ENCODE measurements around the gene NAT8L. TPM values are rescaled to one million over a fixed set of nuclear protein-coding genes. Genes with fewer than 3 reads are reported as not detected.

Gene NAT8L
- total and polyA plus RNA-seq, 2 of the 4 experiments (the other 2 are of a cell fraction): 0.05 TPM; not detected in 1

DNA sequence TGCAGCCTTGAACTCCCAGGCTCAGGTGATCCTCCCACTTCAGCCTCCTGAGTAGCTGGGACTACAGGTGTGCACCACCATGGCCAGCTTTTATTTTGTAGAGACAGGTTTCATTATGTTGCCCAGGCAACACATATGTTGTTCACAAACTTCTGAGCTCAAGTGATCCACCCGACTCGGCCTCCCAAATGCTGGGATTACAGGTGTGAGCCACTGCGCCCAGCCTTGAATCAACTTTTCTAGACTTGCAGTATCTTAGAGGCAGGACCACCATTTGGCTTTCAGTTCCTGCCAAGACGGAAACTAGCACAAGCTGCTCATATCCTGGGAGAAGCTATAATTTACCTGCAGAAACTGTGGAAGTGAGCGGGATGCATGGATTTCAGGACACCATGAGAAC is 19.9 kb downstream of the NAT8L start:
- Histone ChIP-seq H2AK5ac (ENCODE audit: low read depth, low read length) (no peak overlapping the region), H4K8ac (ENCODE audit: low read depth in 2 of 2, low read length in 2 of 2) (no peak overlapping the region), H3K27me3 (ENCODE audit: control insufficient read depth, insufficient read depth, low read length) (peaks cover 28% of the 10 kb centered on the region), H3K9ac (ENCODE audit: low read depth, low read length) (no peak overlapping the region), H3K18ac (ENCODE audit: low read depth, low read length) (no peak overlapping the region), H2BK5ac (ENCODE audit: low read depth, low read length, poor library complexity, severe bottlenecking) (no peak overlapping the region), H3K4me1 (ENCODE audit: control insufficient read depth, insufficient read depth, low read length) (no peaks in the 10 kb centered on the region), H2BK15ac (ENCODE audit: low read depth, low read length) (no peak overlapping the region), H3K4ac (ENCODE audit: low read depth, low read length) (no peak overlapping the region), H2BK120ac (ENCODE audit: low read depth, low read length) (no peak overlapping the region), H3K9me3 (ENCODE audit: control insufficient read depth, insufficient read depth, low read length) (no peaks in the 10 kb centered on the region), H2BK20ac (ENCODE audit: low read depth, low read length) (no peak overlapping the region), H4K5ac (ENCODE audit: low read depth, low read length) (no peak overlapping the region), H2AFZ (replicated peaks; ENCODE audit: low read length, poor library complexity) (no peak overlapping the region), H3K56ac (ENCODE audit: extremely low read depth, insufficient read depth, low read length) (no peak overlapping the region), H3K4me2 (ENCODE audit: low read depth, low read length) (no peak overlapping the region), H3K23ac (ENCODE audit: low read depth, low read length) (no peak overlapping the region), H3K14ac (replicated peaks; ENCODE audit: low read depth, low read length) (no peak overlapping the region), H3K36me3 (ENCODE audit: control insufficient read depth, insufficient read depth, low read length) (no peaks in the 10 kb centered on the region), H3K9me1 (ENCODE audit: insufficient read depth, low read length) (no peaks in the 10 kb centered on the region), H2AK9ac (replicated peaks; ENCODE audit: low read depth, low read length, poor library complexity) (no peak overlapping the region), H3K79me1 (ENCODE audit: low read depth in 1 of 2, low read length in 2 of 2) (no peaks in the 10 kb centered on the region), H3K4me3 (ENCODE audit: insufficient read depth, low read depth, low read length) (no peak overlapping the region), H4K20me1 (ENCODE audit: insufficient read depth, low read length) (no peaks in the 10 kb centered on the region), H4K91ac (ENCODE audit: insufficient read depth, low read depth, low read length) (no peak overlapping the region), H3K27ac (ENCODE audit: insufficient read depth, low read length) (no peak overlapping the region)
- in situ Hi-C loops (cut with MboI; ENCODE audit: low sequenced_read_pairs): no loop called here
- no peak for DNase-seq
- intact Hi-C loops (cut with micrococcal nuclease): no loop called here
- dilution Hi-C loops (cut with HindIII; ENCODE audit: low sequenced_read_pairs, unreplicated experiment): no loop called here
- ChIA-PET CTCF (no interaction called here), POLR2A (ENCODE audit: unreplicated experiment) (interaction anchor here (0.6 kb wide), 1 partner anchor 13 kb away, joined by 5 read pairs; no protein-coding TSS in a partner anchor)
- no TSS peak for BruUV-seq (replicated peaks)
- WGBS, 2 experiments (ENCODE audit: extremely low coverage in 2 of 2, insufficient read length in 1 of 2): 96% methylated on average over 5 of the region's 5 CpGs; no CpG with 5 or more reads in 1 of the 2 experiments
- no peak for TF ChIP-seq NFE2L2 (IDR thresholded peaks at IDR 0.05; ENCODE audit: low read depth, low read length)
- TF ChIP-seq MXI1 (IDR thresholded peaks at IDR 0.05; ENCODE audit: borderline replicate concordance, low read depth, low read length): no peak
- TF ChIP-seq, protein P1, sequence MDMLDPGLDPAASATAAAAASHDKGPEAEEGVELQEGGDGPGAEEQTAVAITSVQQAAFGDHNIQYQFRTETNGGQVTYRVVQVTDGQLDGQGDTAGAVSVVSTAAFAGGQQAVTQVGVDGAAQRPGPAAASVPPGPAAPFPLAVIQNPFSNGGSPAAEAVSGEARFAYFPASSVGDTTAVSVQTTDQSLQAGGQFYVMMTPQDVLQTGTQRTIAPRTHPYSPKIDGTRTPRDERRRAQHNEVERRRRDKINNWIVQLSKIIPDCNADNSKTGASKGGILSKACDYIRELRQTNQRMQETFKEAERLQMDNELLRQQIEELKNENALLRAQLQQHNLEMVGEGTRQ (IDR thresholded peaks at IDR 0.05; ENCODE audit: low read depth, low read length): no peak
- no peak for TF ChIP-seq BHLHE40 (IDR thresholded peaks at IDR 0.05; ENCODE audit: low read depth, low read length)
- TF ChIP-seq MAZ (IDR thresholded peaks at IDR 0.05; ENCODE audit: borderline replicate concordance, low read depth, low read length): no peak
- no peak for TF ChIP-seq FOS (IDR thresholded peaks at IDR 0.05; ENCODE audit: low read depth, low read length)
- TF ChIP-seq, protein P2, sequence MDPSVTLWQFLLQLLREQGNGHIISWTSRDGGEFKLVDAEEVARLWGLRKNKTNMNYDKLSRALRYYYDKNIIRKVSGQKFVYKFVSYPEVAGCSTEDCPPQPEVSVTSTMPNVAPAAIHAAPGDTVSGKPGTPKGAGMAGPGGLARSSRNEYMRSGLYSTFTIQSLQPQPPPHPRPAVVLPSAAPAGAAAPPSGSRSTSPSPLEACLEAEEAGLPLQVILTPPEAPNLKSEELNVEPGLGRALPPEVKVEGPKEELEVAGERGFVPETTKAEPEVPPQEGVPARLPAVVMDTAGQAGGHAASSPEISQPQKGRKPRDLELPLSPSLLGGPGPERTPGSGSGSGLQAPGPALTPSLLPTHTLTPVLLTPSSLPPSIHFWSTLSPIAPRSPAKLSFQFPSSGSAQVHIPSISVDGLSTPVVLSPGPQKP (IDR thresholded peaks at IDR 0.05; ENCODE audit: borderline replicate concordance, low read depth, low read length): no peak
- TF ChIP-seq MAFK (IDR thresholded peaks at IDR 0.05; ENCODE audit: low read depth, low read length): no peak
- no peak for TF ChIP-seq POLR2A (IDR thresholded peaks at IDR 0.05; ENCODE audit: low read depth, low read length)
- TF ChIP-seq SMC3 (IDR thresholded peaks at IDR 0.05; ENCODE audit: low read depth, low read length): no peak
- TF ChIP-seq RAD21 (IDR thresholded peaks at IDR 0.05; ENCODE audit: low read length): no peak
- TF ChIP-seq, protein P3, sequence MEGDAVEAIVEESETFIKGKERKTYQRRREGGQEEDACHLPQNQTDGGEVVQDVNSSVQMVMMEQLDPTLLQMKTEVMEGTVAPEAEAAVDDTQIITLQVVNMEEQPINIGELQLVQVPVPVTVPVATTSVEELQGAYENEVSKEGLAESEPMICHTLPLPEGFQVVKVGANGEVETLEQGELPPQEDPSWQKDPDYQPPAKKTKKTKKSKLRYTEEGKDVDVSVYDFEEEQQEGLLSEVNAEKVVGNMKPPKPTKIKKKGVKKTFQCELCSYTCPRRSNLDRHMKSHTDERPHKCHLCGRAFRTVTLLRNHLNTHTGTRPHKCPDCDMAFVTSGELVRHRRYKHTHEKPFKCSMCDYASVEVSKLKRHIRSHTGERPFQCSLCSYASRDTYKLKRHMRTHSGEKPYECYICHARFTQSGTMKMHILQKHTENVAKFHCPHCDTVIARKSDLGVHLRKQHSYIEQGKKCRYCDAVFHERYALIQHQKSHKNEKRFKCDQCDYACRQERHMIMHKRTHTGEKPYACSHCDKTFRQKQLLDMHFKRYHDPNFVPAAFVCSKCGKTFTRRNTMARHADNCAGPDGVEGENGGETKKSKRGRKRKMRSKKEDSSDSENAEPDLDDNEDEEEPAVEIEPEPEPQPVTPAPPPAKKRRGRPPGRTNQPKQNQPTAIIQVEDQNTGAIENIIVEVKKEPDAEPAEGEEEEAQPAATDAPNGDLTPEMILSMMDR (conservative IDR thresholded peaks at IDR 0.05; ENCODE audit: low read depth, low read length): no peak
- TF ChIP-seq CEBPB (IDR thresholded peaks at IDR 0.05; ENCODE audit: low read depth, low read length): no peak
- no peak for TF ChIP-seq CHD1 (IDR thresholded peaks at IDR 0.05; ENCODE audit: low read depth, low read length)
- no peak for TF ChIP-seq RFX5 (IDR thresholded peaks at IDR 0.05; ENCODE audit: low read depth, low read length)
- no peak for TF ChIP-seq RCOR1 (IDR thresholded peaks at IDR 0.05; ENCODE audit: insufficient replicate concordance, low read length)
- ATAC-seq (ENCODE audit: low read depth): no peak
